ENCODE results near the gene PKD2L1.
"Not testable (repeated sequence)": the region's sequence is repeated elsewhere in the genome, so short reads cannot be mapped to it uniquely, and the experiment has no call there.

The PKD2L1 gene

DNA sequence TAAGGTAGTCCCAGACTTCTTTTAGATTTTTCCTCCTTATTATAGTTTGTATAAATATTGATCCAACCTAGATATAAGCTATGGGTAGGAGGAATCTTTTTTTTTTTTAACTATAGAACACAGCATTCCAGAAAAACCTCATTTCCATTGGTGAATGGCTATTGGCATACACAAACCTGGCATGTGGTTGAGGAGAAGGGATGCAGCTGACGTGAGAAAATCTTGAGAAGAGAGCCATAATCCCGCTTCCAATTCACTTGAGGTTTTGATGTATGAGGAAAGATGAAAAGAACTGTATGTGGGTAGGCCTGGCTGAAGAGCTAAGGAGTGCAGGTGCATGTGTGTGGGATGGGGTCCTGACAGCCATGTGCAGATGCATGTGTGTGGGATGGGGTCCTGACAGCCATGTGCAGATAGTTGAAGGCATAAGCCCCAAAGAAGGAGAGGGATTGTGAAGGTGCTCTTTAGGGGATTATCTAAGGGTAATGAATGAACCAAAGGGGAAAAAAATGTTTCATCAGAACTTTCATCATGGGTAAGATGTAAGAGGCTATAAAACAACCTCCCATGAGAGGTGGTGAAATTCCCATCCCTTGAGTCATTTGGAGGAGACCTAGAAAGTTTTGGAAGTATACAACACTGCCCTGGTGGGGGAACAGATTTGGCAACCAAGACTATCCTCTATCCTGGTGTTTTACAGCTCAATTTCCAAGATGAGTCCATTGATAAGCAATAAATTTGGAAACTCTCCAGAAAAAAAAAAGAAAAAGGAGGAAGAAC is 3.8 kb upstream of the PKD2L1 start:
- DNase-seq, result no peak

DNA sequence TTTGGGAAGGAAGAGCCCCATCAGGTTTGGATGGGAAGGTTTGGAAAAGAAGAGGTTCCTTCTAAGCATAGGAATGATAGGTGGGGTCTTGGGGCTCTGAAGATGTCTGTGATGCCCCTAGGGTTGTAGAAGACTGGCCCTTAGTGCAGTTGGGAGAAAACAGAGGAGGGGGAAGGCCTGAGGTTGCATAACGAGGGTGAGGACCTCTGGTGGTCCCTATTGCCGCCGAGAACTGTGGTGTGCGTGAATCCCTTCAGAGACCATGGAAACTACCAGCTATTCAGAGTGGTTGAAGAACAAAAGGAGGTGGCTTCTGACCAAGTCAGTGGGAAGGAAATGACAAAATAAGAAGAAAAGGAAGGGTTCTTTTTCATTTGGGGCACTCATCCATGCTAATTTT is 3.1 kb upstream of the PKD2L1 start:
- DNase-seq, result no peak

DNA sequence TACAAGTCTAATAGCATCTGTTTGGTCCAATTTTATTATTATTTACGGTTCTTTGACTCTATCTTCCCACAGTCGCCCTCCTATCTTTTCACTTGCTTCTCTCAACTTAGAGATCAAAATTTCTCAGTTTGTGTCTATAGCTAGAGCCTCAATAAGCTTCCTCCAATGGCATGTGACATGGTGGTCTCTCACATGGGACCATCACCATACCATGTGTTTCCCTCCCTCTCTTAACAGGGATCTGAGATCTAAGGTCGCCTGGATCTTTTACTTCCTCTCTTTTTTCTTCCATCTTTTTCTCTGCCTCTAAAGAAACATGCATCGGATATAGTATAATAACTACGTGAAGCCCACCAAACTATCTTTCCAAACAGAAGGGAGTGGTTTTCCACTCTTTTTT is 1.8 kb downstream of the PKD2L1 start:
- DNase-seq, result no peak

DNA sequence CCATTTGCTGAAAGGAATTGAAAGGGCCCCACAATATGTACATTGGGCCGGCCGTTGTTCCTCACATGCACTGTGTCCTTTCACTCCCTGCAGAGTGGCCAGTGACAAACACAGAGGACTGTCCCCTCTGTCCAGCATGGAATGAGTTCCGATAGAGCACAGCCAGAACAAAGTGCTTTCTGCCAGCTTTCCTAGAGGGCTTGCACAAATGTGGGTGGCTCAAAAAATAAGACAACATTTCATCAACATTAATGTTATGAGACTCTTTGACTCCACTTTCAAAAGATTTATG is 2.4 kb downstream of the PKD2L1 start:
- no peak for DNase-seq

DNA sequence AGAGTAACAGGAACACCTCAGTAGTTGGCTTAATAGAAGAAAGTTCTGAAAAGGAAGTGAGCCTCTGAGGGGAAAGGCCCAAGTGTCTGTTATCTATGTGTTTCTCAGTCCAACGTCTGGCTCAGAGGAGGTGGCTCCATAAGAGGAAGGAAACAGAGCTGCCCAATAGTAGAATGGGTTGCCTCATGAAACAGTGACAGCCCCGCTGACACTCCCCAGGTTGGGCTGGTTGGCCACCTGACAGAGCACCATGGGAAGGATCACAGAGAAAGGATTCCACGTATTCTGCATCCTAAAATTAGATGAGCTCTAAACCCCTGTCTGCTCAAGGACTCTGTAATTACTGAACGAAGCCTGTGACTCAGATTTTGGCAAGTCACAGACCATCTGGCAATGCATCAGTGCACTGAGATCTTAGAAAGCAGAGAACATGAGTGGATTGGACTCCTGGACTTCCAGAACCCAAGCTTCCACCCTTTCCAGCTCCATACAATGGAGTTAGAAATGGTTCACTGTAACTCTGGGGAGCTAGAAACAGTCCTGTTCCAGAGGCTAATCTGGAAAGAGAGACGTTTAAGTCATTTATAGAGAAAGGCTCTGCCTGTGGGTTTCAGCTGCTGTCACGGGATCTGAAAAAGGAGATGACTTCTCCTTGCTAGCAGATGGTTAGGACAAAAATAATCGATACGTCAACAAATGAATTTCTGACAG is 2.9 kb downstream of the PKD2L1 start:
- DNase-seq, result no peak

DNA sequence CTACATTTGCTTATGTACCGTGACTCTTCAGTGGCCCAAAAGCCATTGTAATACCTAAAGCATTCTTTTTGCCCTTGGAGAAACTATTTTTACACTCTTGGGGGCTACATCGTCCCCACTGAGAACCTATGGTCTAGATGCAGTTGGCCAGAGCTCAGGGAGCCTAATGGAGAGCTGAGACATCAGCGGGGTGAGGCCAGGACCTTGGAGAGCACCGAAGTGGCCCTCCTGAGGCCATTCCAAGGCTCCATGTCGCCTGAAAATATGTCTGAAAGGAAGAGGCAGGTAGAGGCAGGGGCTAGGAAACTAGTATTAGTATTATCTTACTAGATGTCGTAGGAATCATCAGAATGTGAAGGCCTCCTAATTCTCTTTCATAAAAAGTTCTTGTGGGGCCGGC is 4.9 kb downstream of the PKD2L1 start:
- DNase-seq, result no peak

DNA sequence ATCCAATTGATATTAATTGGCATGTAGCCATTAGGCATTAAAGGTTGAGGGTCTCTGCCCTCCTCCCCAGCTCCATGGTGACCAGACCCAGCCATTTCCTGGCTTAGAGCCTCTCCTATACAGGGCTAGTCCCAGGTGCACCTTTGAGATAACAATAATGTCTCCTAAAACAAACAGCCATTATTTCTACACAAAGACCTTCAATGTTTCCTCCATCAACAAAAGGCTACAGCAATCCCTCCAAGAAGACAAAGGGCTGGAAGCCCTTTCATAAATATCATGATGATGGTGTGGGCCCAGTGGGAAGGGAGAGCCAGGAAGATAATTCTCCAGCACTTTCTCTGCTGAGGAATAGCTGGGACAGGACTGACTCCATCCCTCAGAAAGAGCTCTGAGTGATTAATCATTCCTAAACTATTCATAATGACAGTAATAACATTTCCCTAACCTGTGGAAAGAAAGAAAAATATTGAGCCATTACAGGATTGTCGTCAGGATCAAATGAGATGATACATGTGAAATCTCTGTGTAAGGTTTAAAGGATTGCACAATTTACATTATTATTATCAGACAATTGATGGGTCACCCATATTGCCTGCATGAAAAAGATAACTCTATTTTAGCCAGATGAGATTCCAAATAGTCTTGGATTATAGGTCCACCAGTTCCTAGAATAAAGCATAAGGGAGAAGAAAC is 10.2 kb downstream of the PKD2L1 start:
- no peak for DNase-seq

DNA sequence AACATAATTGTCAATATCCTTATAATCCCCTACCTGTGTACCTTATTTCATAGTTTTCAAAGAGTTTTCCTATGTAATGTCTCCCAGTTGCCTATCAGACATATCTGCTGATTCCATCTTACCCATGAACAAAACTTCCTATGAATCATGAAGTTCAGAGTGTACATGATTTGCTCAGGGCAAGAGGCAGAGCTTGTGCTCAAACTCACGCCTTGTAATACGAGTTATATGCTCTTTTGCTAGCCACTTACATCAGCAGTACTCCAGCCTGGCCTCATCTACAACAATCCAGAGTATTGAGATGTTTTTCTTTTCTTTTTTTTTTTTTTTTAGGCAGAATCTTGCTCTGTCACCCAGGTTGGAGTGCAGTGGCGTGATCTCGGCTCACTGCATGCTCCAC is 11.8 kb downstream of the PKD2L1 start:
- no peak for DNase-seq

DNA sequence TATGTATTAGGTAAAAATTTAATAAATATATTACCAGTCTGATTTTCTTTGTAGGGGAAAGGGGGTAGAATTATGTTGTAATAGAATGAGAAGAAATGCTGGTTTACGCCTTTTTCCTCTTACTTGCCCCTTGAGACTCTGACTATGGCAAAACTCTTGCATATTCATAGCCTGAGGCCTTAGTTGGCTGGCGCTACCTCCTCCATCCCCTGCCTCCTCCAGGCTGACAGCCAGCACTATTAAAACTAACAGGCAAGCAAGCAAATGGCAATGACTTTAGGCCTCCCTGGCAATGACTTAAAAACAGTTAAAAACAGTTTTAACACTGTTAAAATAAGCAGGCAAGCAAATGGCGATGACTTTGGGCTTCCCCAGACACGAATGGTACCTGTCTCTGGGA is 14.4 kb downstream of the PKD2L1 start:
- DNase-seq, result no peak

DNA sequence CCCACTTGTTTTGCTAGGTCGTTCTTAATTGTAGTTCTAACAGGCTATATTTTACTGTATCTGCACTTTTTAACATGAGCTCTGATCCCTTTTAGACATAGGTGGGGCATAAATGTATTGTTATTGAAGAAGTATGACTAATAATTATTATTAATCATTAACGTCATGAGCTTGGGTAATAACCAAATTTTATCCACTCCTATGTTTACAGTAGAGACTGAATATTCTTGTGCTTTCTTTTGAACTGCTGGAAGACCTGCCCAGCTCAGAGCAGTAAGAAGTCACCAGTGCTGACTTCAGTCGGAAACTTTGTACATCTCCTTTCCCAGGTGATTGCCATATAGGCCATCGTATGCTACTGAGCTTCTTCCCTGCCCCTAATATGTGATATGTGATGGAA is 18.7 kb downstream of the PKD2L1 start:
- no peak for DNase-seq

DNA sequence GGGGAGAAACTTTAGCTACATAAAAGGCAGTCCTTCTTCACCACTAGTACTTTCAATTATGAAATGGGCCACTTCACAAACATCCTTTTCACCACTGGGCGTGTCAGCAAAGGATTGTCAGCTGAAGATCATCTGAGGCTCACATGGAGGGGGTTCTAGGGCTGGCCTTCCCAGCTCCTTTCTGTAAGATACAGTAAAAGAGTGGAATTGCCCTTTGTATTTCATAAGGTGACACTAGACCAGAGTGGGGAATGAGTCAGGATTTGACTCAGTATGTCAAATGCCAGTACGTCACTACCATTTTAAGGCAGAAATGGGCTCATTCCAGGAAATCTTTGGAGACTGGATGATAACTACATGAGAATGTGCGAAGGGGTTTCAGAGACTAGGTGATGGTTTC is 22.3 kb downstream of the PKD2L1 start:
- peak; percentile 77 for DNase-seq

DNA sequence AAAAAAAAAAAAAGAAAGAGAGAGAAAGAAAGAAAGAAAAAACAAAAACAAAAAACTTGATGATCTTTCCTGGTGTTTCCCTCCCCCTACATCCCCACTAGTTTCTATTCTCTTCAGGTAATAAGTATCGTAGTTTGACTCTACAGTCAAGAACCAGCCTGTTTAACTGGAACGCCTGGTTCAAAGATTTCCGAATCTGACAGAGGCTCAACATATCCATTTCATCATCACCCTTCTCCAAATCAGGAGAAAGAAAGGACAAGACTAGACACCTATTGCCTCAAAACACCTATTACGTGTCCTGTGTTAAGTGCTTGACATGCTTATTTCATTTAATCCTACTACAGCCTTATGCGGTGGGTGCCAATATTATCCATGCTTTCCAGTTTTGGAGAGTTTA is 23.2 kb downstream of the PKD2L1 start:
- DNase-seq, result no peak

DNA sequence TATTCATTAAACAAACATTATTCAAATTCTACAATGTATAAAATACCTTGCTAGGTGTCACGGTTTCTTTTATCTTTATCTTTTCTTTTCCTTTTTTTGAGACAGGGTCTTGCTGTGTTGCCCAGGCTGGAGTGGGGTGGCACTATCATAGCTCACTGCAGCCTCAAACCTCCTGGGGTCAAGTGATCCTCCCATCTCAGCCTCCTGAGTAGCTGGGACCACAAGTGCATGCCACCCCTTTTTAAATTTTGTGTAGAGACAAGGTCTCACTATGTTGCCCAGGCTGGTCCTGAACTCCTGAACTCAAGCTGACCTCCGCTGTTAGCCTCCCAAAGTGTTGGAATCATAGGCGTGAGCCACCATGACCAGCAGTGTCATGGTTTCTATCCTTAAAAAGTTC is 25.6 kb downstream of the PKD2L1 start:
- DNase-seq, result no peak

DNA sequence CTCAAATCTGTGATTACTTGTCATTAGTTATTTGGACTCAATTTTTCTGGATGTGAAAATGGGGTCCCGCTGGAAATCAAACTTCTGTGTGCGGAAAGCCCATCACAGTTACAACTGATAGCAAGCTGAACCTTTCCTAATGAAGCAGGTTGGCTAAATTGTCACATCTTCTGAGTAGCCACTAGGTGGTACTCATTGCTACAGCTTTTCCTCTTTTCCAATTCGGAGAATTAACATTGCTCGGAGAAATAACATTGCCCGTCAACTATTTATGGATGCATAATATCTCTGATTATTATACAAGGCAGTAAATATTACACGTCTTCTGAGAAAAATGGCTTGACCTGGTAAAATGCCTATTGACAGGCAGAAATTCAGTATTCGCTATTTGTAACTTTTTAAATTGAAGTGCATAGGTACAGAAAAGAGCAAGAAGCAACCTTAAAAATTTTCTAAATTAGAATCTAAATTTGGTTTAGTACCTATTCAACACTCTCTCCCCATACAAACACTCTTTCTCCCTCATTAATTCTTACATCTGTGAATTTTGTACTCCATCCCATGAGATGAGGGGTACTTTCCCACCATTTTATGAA is 26.2 kb downstream of the PKD2L1 start:
- DNase-seq, result peak; percentile 49

DNA sequence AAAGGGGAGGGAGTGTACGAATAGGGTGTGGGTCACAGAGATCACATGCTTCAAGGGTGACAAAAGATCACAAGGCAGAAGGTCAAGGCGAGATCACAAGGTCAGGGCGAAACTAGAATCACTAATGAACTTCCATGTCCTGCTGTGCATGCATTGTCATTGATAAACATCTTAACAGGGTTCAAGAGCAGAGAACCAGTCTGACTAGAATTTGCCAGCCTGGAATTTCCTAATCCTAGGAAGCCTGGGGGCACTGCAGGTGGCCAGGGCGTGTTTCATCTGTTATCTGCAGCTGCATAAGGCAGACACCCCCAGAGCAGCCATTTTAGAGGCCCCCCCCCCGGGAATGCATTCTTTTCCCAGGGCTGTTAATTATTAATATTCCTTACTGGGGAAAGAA is 28.9 kb downstream of the PKD2L1 start:
- DNase-seq, result not testable (repeated sequence)

DNA sequence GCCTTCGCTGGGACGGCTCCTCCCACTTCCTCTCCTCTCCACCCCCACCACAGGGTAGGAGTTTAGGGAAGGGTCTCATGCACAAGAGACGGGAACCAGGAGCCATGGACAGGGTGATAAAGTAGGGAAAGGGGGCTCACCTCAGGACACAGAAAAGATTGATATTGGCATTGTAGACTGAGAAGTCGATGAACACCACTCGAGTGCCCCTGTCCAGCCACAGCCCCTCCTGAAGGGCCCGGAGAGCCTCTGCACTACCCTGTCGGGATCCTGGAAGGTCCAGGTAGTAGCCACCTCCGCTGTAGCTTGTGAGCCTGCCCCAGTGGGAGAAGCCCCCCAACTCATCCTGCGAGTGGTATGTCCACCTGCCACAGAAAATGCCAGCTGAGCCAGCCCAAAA is 32.8 kb downstream of the PKD2L1 start:
- DNase-seq, result no peak

DNA sequence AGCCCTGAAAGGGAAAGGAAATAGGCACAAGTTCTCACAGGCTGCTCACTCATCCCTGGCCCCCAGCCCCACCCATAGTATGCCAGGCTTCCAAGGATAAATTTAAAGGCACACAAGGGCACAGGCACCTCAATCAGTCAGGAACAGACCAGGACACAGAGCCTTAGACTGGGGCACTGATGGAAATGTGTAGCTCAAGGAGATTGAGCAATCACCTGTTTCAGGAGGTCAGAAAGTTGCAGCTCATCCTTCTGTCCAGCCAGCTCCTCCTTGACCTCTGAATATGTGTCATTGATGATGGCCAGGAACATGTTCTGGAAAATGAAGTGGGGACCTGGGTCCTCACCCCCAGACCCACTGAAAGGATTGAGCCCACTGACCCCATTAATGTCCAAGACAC is 37.0 kb downstream of the PKD2L1 start:
- no peak for DNase-seq

DNA sequence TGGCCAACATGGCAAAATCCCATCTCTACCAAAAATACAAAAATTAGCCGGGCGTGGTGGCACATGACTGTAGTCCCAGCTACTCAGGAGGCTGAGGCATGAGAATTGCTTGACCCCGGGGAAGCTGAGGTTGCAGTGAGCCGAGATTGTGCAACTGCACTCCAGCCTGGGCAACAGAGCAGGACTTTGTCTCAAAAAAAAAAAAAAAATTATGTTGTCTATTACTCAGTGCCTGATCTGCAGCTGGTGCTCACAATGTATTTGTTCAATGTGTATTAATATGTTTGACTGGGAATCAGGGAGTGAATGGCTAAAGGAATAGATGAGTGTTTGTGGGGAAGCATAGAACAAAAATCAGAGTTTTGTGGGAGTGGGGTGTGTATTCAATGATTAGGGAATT is 37.7 kb downstream of the PKD2L1 start:
- peak; percentile 53 for DNase-seq

DNA sequence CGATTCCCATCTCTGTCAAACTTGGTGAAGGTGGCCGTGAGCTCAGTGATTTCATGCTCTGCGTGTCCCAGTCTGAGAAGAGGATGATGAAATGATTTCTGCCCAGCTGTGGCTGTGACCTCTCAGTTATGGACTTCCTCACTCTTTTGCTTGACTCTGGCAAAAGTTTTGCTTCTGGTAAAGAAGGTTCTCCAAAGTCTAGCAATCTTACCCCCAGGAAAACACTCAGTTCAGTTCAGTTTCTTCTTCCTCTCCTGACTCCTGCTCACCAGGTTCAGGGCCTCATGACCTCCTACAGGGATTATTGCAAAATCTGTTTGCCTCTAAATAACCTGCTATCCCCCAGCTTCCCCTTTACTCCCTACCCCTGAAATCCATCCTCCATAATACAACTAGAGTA is 38.7 kb downstream of the PKD2L1 start:
- DNase-seq, result no peak

DNA sequence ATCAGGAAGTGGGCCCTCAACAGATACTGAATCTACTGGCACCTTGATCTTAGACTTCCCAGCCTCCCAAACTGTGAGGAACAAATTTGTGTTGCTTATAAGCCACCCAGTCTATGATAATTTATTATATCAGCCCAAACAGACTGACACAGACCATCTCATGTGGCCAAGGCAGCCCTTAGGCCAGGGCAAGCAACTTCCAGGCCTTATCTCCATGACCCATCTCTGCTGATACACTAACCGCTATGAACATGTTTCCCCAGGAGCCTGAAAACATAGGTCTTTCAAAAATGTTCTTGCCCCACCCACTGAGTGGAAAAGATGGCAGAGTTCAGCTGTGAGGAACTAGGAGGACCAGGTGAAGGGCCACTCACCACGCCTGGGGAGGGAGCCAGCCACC is 40.4 kb downstream of the PKD2L1 start:
- DNase-seq, result no peak

DNA sequence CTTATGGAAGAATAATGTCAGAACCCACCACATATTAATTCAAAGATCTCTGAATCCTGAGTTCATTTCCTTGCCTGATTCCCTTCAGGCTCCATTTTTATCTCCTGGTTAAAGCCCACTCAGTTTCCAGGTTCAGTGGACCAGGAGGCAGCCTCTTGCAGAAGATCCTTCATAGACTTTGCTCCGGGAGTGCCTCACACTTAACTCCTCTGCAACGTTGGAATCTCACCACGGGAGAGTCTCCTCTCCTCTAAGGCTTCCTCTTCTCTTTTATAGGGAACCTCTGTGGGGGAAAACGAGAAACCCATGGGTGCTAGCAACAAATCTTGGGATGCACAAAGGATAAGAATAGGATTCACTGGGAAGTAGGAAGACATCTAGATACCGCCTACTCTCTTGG is 41.8 kb downstream of the PKD2L1 start:
- no peak for DNase-seq

DNA sequence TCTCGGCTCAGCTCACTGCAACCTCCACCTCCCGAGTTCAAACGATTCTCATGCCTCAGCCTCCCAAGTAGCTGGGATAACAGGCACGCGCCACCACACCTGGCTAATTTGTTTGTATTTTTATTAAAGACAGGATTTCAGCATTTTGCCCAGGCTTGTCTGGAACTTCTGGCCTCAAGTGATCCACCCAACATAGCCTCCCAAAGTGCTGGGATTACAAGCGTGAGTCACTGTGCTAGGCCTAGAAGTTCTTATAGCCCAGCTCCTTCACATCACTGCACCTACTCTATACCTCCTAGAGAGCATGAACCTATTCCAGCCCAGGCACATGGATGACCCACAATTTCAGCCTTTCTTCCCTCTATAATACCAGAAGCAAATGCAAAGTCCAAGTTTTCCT is 42.3 kb downstream of the PKD2L1 start:
- no peak for DNase-seq

DNA sequence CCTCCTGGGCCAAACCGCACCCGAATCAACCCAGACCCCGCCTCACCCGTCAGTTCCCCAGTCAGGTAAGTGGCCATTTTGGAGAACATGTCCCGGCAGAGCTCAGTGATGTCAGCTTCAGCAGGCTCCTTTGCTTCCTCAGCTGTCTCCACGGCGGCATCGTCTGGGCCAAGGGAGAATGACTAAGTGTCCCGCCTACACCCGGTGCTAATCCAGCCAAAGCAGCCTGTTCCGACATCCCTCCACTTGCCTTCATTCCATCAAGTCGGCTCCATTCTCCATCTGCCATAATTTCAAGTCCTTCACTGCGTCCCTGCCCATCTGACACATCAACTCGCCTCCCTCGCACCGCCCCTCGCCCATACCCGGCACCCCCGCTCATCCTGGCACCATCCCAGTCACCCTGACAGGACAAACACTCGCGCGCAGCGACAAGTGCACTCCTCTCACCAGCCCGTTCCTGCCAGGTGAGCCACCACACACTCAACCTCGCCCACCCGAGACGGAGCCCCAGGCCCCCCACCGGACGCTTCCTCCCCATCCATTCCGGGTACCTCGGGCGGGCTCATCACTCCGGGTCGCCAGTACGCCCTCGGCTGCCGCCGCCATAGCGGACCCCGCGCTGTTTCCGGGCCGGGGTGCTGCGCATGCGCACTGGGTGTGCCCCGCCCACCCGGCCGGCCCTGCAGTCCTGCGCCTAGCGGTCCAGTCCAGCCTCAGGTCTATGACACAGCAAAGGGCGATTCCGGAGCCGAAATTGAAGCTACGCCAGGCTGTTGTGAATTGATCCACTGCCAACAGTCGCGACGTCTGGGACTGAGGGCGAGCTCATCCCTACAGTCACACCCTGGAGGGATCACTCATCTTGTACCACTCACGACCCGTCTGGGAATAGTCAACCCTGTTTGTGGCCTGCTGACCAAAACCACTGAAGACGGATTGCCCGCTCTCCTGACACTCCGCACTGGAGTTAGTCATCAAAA is 43.7 kb downstream of the PKD2L1 start, which contains the start of gene BLOC1S2:
Gene BLOC1S2 (minus strand): TSS at position 630 of the 983 bp plus-strand sequence. CDS start 21 bp downstream, at position 609.
- DNase-seq, result peak; percentile 93

Data from HCEC 1CT (cell line).